ENCODE measurements around the gene NRBP1.

Gene NRBP1

DNA sequence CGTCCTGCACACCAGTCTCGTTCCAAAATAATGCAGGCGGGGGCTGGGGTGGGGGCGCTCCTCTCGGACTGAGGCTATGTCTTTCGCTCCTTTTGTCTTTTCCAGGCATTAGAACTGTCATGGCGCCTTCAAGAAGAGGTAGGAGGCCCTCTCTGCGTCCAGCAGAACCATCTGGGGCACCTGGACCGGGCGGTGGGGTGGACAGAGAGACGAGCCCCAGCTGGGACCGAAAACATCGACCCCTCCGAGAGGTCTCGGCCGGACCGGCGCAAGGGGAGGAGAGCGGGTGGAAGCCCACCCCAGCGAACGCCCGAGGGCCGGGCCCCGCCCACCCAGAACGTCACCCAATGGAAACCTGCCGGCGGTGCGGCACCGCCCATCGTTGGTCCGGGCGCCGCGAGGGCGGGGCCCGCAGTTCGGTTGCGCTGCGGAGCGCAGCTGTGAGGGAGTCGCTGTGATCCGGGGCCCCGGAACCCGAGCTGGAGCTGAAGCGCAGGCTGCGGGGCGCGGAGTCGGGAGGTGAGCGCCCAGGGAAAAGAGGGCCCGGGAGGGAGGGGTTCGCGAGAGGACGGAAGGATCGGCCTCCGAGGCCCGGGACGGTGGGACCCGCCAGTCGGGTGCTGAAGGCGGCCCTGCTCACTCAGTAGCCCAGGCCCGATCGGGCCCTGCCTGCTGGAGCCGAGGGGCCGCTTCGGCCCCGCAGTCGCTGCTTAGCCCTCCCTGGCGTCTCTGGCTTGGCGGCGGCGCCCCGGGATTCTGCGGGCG lies at the start of gene NRBP1:
Gene NRBP1, plus strand, starts transcription at position 419 of the 765 bp plus-strand sequence. CDS start 4,643 bp downstream, outside the sequence.
- peak; percentile 90 for DNase-seq

DNA sequence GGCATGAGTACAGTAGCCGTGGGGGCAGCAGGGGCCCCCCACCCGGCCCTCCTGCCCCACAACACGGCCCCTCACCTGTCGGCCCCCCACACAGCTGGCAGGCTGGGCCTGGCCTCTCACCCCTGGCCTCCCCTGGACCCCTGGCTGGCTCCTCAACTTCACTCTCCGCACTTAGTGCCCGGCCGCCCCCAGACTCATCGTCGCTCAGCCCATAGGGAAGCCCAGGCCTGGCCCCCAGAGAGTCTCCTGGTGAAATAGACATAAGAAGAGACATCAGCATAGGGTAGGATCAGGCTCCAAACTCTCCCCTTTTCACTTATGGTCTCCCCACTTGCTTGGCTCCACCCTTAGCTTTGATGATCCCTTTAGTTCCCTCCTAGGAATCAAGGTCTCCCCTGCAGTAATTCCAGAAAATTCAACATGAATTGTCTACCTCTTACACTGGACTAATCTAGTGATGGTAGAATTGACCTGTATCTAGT lies 49.6 kb upstream of the NRBP1 start:
- DNase-seq = no peak

- no peak for DNase-seq
Observed at GRCh38 chr2:27379383-27379835, 49.0 kb upstream of the NRBP1 start.

GRCh38 chr2:27379836-27380625 lies 48.4 kb upstream of the NRBP1 start:
- DNase-seq = peak; percentile 34

DNA sequence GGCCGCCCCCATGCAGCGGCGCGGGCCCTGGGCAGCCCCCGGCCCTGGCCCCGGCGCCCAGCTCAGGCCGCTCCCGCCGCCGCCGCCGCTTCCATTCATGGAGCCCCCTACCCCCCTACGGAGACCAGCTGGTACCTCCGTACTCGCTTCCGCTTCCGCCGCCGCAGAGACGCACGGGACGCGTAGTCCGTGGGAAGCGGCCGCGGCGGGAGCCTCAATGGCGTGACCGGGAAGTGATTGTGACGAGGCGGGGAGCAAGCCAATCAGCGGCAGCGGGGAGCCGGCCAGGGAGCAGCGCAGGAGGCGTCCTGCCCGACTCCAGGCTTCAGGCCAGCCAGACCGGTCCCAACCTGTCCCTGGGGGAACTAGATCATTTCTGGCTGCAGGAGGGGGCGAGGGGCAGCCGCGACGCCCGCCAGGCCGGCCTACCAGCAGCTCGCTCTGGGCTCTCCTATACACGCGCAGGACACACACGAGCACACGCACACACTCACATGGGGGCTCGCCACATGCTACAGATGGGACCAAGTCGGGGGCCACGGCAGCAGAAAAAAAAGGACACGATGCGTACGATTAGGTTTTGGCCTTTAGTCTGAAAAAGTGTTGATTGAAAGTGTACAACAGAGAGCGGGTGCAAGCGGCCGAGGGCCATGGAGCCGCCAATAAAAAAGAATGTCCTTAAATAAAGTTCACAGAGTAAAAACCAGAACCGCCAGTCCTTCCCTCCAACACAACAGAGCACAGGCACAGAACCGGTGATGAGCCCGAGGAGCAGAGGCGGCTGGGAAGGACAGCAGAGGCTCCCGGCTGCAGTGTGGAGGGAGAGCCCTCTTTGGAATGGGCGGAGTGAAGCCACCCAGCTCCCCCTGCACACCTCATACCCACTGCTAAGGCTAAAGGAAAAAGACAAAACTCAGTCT lies 47.5 kb upstream of the NRBP1 start, which contains the start of gene ZNF513:
Gene ZNF513, minus strand, starts transcription at position 109 of the 920 bp plus-strand sequence. CDS start 208 bp downstream, outside the sequence.
- peak; percentile 95 for DNase-seq

GRCh38 chr2:27381577-27382181 lies 46.8 kb upstream of the NRBP1 start:
- no peak for DNase-seq

DNA sequence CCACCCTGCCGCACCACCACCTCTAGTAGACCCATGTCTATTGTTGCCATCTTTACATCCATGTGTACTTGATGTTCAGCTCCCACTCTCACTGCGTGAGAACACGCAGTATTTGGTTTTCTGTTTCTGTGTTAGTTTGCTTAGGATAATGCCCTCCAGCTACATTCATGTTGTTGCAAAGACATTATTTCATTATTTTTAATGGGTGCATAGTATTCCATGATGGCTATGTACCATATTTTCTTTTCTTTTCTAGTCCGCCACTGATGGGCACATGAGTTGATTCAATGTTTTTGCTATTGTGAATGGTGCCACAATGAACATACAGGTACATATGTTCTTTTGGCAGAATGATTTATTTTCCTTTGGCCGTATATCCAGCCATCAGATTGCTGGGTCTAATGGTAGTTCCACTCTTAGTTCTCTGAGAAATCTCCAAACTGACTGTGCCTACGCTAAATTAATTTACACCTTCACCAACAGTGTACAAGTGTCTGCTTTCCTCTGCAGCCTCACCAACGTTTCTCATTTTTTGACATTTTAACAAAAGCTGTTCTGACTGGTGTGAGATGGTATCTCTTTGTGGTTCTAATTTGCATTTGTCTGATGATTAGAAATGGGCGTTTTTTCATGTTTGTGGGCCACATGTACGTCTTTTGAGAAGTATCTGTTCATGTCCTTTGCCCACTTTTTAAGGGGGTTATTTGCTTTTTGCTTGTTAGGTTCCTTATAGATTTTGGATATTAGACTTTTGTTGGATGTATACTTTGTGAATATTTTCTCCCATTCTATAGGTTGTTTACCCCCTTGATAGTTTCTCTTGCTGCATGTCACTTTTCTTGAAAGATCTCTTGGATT lies 37.4 kb upstream of the NRBP1 start:
- DNase-seq = no peak

DNA sequence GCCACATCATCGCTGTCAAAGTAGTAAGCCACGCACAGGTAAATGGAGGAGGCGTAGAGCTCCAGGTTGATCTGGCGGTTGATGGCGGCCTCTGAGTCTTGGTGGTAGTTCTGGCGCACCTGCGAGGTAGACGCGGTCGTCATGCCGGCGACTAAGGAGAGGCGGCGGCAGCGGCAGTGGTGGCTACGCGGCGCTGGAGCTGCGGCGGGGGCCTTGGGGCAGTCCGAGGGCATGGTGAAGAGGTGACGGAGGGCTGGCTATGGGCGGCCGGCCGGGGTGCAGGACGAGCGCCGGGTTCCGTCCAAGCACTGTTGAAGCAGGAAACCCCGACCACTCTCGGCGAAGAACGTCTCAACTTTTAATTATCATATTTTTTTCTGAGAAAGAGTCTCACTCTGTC lies 35.2 kb upstream of the NRBP1 start:
- no peak for DNase-seq

- DNase-seq = no peak
Observed at GRCh38 chr2:27398962-27399361, 29.5 kb upstream of the NRBP1 start.

DNA sequence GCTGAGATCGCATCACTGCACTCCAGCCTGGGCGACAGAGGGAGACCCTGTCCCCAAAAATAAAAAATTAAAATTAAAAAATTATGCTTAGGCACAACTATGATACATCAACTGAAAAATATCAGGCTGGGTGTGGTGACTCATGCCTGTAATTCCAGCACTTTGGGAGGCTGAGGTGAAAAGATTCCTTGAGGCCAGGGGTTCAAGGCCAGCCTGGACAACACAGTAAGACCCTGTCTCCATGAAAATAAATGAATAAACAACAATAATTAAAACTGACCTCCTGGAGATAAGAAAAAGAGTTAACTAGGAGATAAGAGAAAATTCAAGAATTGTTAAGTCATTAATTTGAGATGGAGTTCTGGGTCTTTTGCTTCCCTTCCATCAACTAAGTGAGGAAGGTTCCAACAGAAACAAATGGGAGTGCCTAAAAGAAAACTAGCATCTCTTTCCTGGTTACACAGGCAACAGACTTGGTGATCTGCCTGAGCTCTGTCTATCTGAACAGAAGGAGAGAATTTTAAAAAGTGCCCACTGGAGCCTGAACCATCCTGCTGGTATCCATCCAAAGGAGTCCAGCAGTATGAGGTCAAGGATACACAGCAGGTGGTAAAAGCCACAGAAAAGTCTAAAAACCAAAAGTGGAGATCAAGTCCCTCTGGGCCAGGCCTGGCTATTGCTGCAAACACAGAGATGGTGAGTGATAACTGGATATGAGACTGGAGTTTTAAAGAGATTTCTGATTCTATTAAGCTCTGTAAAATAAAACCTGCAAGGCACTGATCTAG lies 27.9 kb upstream of the NRBP1 start:
- no peak for DNase-seq

DNA sequence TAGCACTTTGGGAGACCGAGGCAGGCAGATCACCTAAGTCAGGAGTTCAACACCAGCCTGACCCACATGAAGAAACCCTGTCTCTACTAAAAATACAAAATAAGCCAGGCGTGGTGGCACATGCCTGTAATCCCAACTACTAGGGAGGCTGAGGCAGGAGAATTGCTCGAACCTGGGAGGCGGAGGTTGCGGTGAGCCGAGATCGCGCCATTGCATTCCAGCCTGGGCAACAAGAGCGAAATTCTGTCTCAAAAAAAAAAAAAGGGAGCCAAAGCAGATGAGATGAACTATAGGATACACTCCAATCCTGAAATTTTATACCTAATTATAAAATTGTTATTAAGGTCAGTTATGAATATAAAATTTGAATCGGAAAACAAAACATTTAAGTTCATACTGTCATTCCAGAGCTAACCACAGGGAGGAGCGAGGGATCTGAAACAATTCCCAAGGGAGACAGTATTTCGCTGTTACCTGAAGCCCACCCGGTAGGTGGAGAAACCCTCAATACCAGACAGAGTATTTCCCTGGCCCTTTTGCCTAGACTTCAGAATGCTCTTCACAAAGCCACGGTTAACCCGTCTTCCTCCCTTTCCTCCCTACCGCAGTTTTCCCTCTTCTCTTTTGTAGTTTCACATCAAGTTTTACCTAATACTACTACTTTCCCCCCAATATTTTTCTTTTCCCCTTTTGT lies 20.5 kb upstream of the NRBP1 start:
- peak; percentile 61 for DNase-seq

DNA sequence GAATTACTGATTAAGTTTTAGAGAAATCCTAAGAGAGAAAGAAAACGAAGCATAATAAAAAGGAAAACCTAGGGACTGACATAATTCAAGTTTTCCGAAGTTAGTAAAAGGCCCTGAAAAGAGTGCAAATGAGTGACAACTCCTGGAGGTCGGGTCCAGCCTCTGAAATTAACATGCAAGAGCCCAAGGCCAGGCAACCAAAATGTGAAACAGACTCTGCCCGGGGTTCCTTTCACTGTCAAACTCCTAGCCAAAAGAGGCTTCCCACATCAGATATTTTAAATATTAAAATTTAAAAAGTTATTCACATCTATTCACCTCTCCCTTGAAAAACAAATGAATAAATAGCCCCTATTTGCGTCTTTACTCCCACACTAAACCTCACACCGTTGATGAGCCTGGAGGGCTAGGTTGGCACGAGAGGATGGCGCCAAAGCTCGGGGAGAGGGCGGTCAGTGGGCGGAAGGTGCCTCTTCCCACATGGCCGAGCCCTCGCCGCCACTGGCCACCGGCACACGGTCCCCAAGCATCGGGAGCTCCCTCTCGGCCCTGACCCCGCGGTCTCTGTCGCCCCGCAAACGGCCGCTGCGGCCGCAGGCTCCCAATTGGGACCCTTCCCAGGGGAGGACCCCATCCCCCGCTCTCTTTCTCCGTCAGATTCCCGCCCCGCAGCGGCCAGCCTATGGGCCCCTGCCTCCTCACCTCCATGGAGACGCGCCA lies 19.7 kb upstream of the NRBP1 start:
- DNase-seq = no peak

DNA sequence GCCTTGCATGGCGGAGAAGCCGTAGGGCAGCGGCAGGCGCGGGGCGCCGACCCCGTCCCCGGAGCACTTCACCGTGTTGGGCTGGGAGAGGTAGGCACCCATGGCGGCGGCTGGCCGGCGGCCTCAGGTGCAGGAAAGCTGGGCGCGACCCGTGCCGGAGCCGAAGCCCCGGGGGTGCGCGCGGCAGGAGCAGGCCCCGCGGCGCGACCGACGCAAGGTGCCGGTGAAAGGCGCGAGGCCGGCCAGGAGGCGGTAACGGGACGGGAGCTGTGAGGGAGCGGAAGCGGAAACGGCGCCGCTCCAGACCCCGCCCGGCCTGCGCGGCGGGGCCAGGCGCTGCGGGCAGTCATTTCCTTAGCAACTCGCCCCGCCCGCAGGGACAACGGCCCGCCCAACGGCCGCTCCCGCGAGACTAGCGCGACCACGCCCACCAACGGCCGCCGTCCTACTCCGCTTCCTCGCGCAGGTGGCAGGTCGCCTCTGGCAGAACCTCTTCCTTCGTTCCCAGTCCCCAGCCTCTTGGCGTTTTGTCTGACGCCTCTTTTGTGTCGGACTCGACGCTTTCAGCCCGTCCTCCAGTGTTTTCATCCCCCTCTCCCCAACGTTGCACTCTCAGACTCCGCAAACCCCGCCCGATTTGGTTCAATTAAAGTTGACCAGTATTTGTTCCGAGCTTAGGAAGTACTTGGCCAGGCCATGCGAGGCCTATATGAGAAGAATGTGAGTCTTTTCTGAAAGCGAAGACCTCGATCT lies 18.9 kb upstream of the NRBP1 start, which contains the start of gene PPM1G:
Gene PPM1G, minus strand, starts transcription at position 271 of the 753 bp plus-strand sequence. Its CDS starts 169 bp downstream, at position 102.
- peak; percentile 93 for DNase-seq

GRCh38 chr2:27412419-27413152 lies 15.8 kb upstream of the NRBP1 start:
- DNase-seq = no peak

DNA sequence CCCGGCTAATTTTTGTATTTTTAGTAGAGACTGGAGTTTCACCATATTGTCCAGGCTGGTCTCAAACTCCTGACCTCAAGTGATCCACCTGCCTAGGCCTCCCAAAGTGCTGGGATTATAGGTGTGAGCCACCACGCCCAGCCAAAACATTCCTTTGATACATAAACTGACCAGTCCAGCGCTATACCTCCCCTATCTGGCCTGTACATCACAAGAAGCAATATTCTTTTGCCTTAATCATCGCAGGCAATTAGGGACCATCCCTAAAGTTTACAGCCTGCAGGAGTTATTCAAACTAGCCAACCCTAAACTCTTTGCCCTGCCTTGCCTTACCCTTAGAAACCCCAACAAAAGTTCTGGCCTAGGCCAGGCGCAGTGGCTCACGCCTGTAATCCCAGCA lies 12.3 kb upstream of the NRBP1 start:
- no peak for DNase-seq

DNA sequence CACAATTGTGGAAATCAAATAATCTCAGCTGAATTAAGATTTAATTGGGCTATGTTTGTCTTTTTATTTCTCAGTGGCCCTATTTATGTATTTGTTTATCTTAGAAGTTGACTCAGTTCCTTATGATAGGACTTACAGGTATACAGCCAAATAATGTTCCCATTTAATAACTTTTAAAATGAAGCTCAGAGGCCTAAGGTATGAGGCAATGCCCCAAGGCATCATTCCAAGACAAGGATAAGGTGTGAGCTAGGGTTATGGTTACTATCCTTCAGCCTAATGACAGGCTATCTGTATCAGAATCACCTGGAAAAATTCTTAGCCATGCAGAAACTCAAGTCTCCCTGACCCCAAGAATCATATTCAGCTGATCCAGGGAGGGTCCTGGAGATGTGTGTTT lies 7.4 kb upstream of the NRBP1 start:
- DNase-seq = no peak

DNA sequence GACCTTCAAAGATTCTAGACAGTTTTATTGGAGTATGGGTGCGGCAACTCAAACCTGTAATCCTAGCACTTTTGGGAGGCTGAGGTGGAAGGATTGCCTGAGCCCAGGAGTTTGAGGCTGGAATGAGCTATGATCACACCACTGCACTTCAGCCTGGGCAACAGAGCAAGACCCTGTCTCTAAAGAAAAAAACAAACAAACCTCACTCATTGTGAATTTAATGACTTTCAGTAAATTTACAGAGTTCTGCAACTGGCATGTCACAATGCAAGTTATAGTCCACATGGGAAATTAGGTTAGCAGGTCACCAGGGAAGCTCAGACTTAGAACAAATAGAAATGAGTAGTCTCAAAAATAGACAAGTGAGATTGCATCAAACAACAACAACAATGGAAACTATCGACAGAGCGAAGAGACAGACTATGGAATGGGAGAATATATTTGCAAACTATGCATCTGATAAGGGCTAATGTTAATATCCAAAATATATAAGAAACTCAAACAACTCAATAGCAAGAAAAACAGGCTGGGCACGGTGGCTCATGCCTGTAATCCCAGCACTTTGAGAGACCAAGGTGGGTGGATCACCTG lies 6.7 kb upstream of the NRBP1 start:
- no peak for DNase-seq

Measured in fibroblast of skin of right biceps (primary cell).